SK-N-MC (cell line): ENCODE data around the gene RAB3D.

Experiments used
- EZH2 ChIP-seq: fragments of 200-600 bp; sonication (generic); IDR thresholded peaks from one replicate; pipeline ENCODE4 v1.6.1; 2017; ENCODE audit warnings: antibody characterized with exemption
- FOXP2 ChIP-seq: optimal IDR thresholded peaks from 2 replicates; pipeline ENCODE3; 2011; ENCODE audit warnings: mild to moderate bottlenecking, moderate library complexity; ENCODE audit not compliant: insufficient read depth; ENCODE audit errors: extremely low read length, control extremely low read depth
- POLR2AphosphoS5 ChIP-seq: IDR thresholded peaks from 2 replicates; pipeline ENCODE4 v1.6.1; 2012; ENCODE audit warnings: mild to moderate bottlenecking, low read depth, low read length, borderline replicate concordance

- TF ChIP-seq EZH2, result no peak
- peak; percentile 53 for TF ChIP-seq POLR2AphosphoS5
- peak; percentile 29 for TF ChIP-seq FOXP2
Measured at GRCh38 chr19:11346104-11346940, 6.9 kb upstream of the RAB3D start, which contains the start of the genes CCDC159 and TMEM205.
